PC-3 (cell line): ENCODE results near the gene CCDC86. TPM values are rescaled to one million over a fixed set of nuclear protein-coding genes. Genes with fewer than 3 reads are reported as not detected.

Source experiments
- ATAC-seq: fragments of 200-7000 bp; cut with Tn5 transposase; 2 replicates; pipeline ENCODE4 v1.9.1; 2020; ENCODE audit warnings: mild to moderate bottlenecking, moderate library complexity
- BruUV-seq: library from RNA; stranded (reverse); fragments of 400-500 nt; replicated peaks from 2 replicates; lab custom pipeline; 2021; lab: Mats Ljungman, UMichigan
- CTCF ChIA-PET: fragments of 300-600 bp; sonication (Branson Sonifier 250); formaldehyde crosslinking; loops from one replicate; lab custom pipeline; 2022; ENCODE audit warnings: antibody characterized with exemption; lab: Charles Lee
- POLR2A ChIA-PET: fragments of 300-600 bp; sonication (Branson Sonifier 250); formaldehyde crosslinking; loops from one replicate; lab custom pipeline; 2022; ENCODE audit warnings: antibody characterized with exemption; ENCODE audit not compliant: unreplicated experiment; lab: Charles Lee
- DNase-seq: peaks from one replicate; pipeline ENCODE4 v3.0.0-alpha.2; 2015
- H2AFZ ChIP-seq: fragments of 300-600 bp; sonication (generic); 2 replicates; pipeline ENCODE4 v1.6.0; 2016; ENCODE audit warnings: antibody characterized with exemption, low read length
- H3F3A ChIP-seq: fragments of 300-600 bp; sonication (generic); one replicate; pipeline ENCODE4 v1.6.0; 2017; ENCODE audit warnings: antibody characterized with exemption, low read length, control low read depth, mild to moderate bottlenecking; ENCODE audit not compliant: unreplicated experiment
- H3K27ac ChIP-seq: fragments of 300-600 bp; sonication (generic); 2 replicates; pipeline ENCODE4 v1.5.1; 2016; ENCODE audit warnings: mild to moderate bottlenecking, low read length
- H3K27me3 ChIP-seq: fragments of 300-600 bp; sonication (generic); 2 replicates; pipeline ENCODE4 v1.6.1; 2016; ENCODE audit warnings: low read length, mixed read lengths
- H3K36me3 ChIP-seq: fragments of 300-600 bp; sonication (generic); 2 replicates; pipeline ENCODE4 v1.6.1; 2016; ENCODE audit warnings: low read depth, mixed run types, low read length, mixed read lengths
- H3K4me1 ChIP-seq: fragments of 300-600 bp; sonication (generic); 2 replicates; pipeline ENCODE4 v1.5.1; 2016; ENCODE audit warnings: low read length; ENCODE audit not compliant: insufficient read depth
- H3K4me2 ChIP-seq: fragments of 300-600 bp; sonication (generic); 2 replicates; pipeline ENCODE4 v1.6.0; 2016; ENCODE audit warnings: low read length
- H3K4me3 ChIP-seq: fragments of 300-600 bp; sonication (generic); 2 replicates; pipeline ENCODE4 v1.5.1; 2016; ENCODE audit warnings: mild to moderate bottlenecking, low read length, mixed read lengths
- H3K79me2 ChIP-seq: fragments of 300-600 bp; sonication (generic); 2 replicates; pipeline ENCODE4 v1.6.1; 2017; ENCODE audit warnings: low read length, mixed read lengths
- H3K9ac ChIP-seq: fragments of 300-600 bp; sonication (generic); 2 replicates; pipeline ENCODE4 v1.6.0; 2016; ENCODE audit warnings: mild to moderate bottlenecking, low read length
- H3K9me2 ChIP-seq: fragments of 300-600 bp; sonication (generic); replicated peaks from 2 replicates; pipeline ENCODE4 v1.6.1; 2016; ENCODE audit warnings: mixed run types, low read length, mixed read lengths
- H3K9me3 ChIP-seq: fragments of 300-600 bp; sonication (generic); 2 replicates; pipeline ENCODE4 v1.6.1; 2016; ENCODE audit warnings: low read length, mixed read lengths
- H4K20me1 ChIP-seq: fragments of 300-600 bp; sonication (generic); 2 replicates; pipeline ENCODE4 v1.6.1; 2016; ENCODE audit warnings: low read length, mixed read lengths
- CTCF ChIP-seq: fragments of 300-600 bp; sonication (generic); conservative IDR thresholded peaks from 2 replicates; pipeline ENCODE4 v1.5.1; 2017; ENCODE audit warnings: antibody characterized with exemption, low read depth, mild to moderate bottlenecking, low read length
- EZH2 ChIP-seq: fragments of 300-600 bp; sonication (generic); IDR thresholded peaks from one replicate; pipeline ENCODE4 v1.6.1; 2017; ENCODE audit warnings: antibody characterized with exemption, mild to moderate bottlenecking, low read length; ENCODE audit not compliant: unreplicated experiment
- EZH2phosphoT487 ChIP-seq: fragments of 300-600 bp; sonication (generic); IDR thresholded peaks from 2 replicates; pipeline ENCODE4 v1.6.1; 2018; ENCODE audit warnings: mild to moderate bottlenecking, antibody characterized with exemption, low read length, borderline replicate concordance
- intact Hi-C: fragments of 100-400 bp; cut with micrococcal nuclease; formaldehyde crosslinking; loops from 2 replicates; pipeline ENCODE4 v1.9.0; 2023
- total RNA-seq: library from RNA; depleted of rRNA; stranded (reverse); fragments of >200 nt; gene quantifications from 2 replicates; pipeline ENCODE4 v1.2.3, GENCODE V29; 2014

The CCDC86 gene
- total RNA-seq, 1 experiment from 2014 or later = 67.9 TPM

- no peak for ATAC-seq
- intact Hi-C loops = no loop called here
Observed at GRCh38 chr11:60798631-60799030, 43.3 kb upstream of the CCDC86 start.

GRCh38 chr11:60801194-60801593 lies 40.7 kb upstream of the CCDC86 start:
- Histone ChIP-seq H3K4me1 (no peaks in the 10 kb centered on the region), H3K4me3 (no peak overlapping the region), H3K36me3 (no peaks in the 10 kb centered on the region), H3K9ac (no peak overlapping the region), H2AFZ (no peak overlapping the region), H3K27me3 (peaks cover 52% of the 10 kb centered on the region), H3K79me2 (no peaks in the 10 kb centered on the region), H4K20me1 (no peaks in the 10 kb centered on the region), H3K27ac (no peak overlapping the region), H3K4me2 (no peak overlapping the region), H3F3A (no peaks in the 10 kb centered on the region), H3K9me2 (no peaks in the 10 kb centered on the region), H3K9me3 (no peaks in the 10 kb centered on the region)
- no TSS peak for BruUV-seq
- intact Hi-C loops = no loop called here
- TF ChIP-seq CTCF = no peak
- ATAC-seq = no peak
- CTCF ChIA-PET = no interaction called here
- POLR2A ChIA-PET = no interaction called here
- DNase-seq = no peak

More at GRCh38 chr11:60798631-60799030, 43.3 kb upstream of the CCDC86 start:
- H3K27me3 ChIP-seq = peaks cover 52% of the 10 kb centered on the region
- H3K9me2 ChIP-seq = no peaks in the 10 kb centered on the region
- no peak overlapping the region for H3K9ac ChIP-seq
- H3F3A ChIP-seq = no peaks in the 10 kb centered on the region
- BruUV-seq = no TSS peak
- H4K20me1 ChIP-seq = no peaks in the 10 kb centered on the region
- no peak for DNase-seq
- H3K36me3 ChIP-seq = no peaks in the 10 kb centered on the region
- H3K4me3 ChIP-seq = no peak overlapping the region
- no peaks in the 10 kb centered on the region for H3K79me2 ChIP-seq
- no peak overlapping the region for H2AFZ ChIP-seq
- no peak overlapping the region for H3K27ac ChIP-seq
- H3K4me2 ChIP-seq = no peak overlapping the region
- ChIA-PET POLR2A (no interaction called here), CTCF (no interaction called here)
- TF ChIP-seq EZH2 (no peak), EZH2phosphoT487 (no peak), CTCF (no peak)
- no peaks in the 10 kb centered on the region for H3K4me1 ChIP-seq
- H3K9me3 ChIP-seq = no peaks in the 10 kb centered on the region

GRCh38 chr11:60803273-60803936 lies 38.5 kb upstream of the CCDC86 start:
- no peaks in the 10 kb centered on the region for H3K79me2 ChIP-seq
- H3K36me3 ChIP-seq = no peaks in the 10 kb centered on the region
- no peak for TF ChIP-seq CTCF
- intact Hi-C loops = no loop called here
- no peaks in the 10 kb centered on the region for H3K4me1 ChIP-seq
- H3K9me2 ChIP-seq = no peaks in the 10 kb centered on the region
- ATAC-seq = no peak
- no peaks in the 10 kb centered on the region for H3F3A ChIP-seq
- no peak overlapping the region for H3K4me2 ChIP-seq
- H3K9me3 ChIP-seq = no peaks in the 10 kb centered on the region
- no peak overlapping the region for H2AFZ ChIP-seq
- no peaks in the 10 kb centered on the region for H4K20me1 ChIP-seq
- no peak overlapping the region for H3K27ac ChIP-seq
- no peak for DNase-seq
- H3K27me3 ChIP-seq = peaks cover 52% of the 10 kb centered on the region
- ChIA-PET POLR2A (no interaction called here), CTCF (no interaction called here)
- no TSS peak for BruUV-seq
- no peak overlapping the region for H3K9ac ChIP-seq
- no peak overlapping the region for H3K4me3 ChIP-seq
